Measurements from ENCODE around the gene FLNC. TPM values are rescaled to one million over a fixed set of nuclear protein-coding genes. Genes with fewer than 3 reads are reported as not detected.

The FLNC gene
- total RNA-seq, 1 donor from 2014 or later = 54.0 TPM

- H3K4me3 Mint-ChIP-seq = no peak overlapping the region
- no peak for DNase-seq (ENCODE audit: extremely low spot score, unreplicated experiment)
- no peak overlapping the region for H3K27ac Mint-ChIP-seq
- no peaks in the 10 kb centered on the region for H3K9me3 Mint-ChIP-seq
- H3K36me3 Mint-ChIP-seq = no peaks in the 10 kb centered on the region
- no peaks in the 10 kb centered on the region for H3K27me3 Mint-ChIP-seq
- peak; percentile 80 for TF ChIP-seq CTCF (conservative IDR thresholded peaks at IDR 0.05)
- no peaks in the 10 kb centered on the region for H3K4me1 Mint-ChIP-seq (ENCODE audit: unreplicated experiment)
Observed at GRCh38 chr7:128841921-128842673, 11.9 kb downstream of the FLNC start.

- DNase-seq (ENCODE audit: extremely low spot score, unreplicated experiment) = no peak
- Mint-ChIP-seq H3K36me3 (no peaks in the 10 kb centered on the region), H3K27ac (no peak overlapping the region), H3K4me3 (no peak overlapping the region), H3K9me3 (no peaks in the 10 kb centered on the region), H3K4me1 (ENCODE audit: unreplicated experiment) (no peaks in the 10 kb centered on the region), H3K27me3 (no peaks in the 10 kb centered on the region)
- no peak for TF ChIP-seq CTCF (conservative IDR thresholded peaks at IDR 0.05)
Observed at GRCh38 chr7:128842674-128843641, 12.8 kb downstream of the FLNC start.

- no peak overlapping the region for H3K27ac Mint-ChIP-seq
- no peaks in the 10 kb centered on the region for H3K27me3 Mint-ChIP-seq
- H3K9me3 Mint-ChIP-seq = no peaks in the 10 kb centered on the region
- DNase-seq (ENCODE audit: extremely low spot score, unreplicated experiment) = no peak
- H3K36me3 Mint-ChIP-seq = no peaks in the 10 kb centered on the region
- H3K4me3 Mint-ChIP-seq = no peak overlapping the region
- TF ChIP-seq CTCF (conservative IDR thresholded peaks at IDR 0.05) = no peak
- H3K4me1 Mint-ChIP-seq (ENCODE audit: unreplicated experiment) = no peaks in the 10 kb centered on the region
Observed at GRCh38 chr7:128843938-128844621, 13.9 kb downstream of the FLNC start.

GRCh38 chr7:128844777-128845311 is 14.6 kb downstream of the FLNC start:
- DNase-seq (ENCODE audit: extremely low spot score, unreplicated experiment) = no peak
- Mint-ChIP-seq H3K4me1 (ENCODE audit: unreplicated experiment) (no peaks in the 10 kb centered on the region), H3K36me3 (no peaks in the 10 kb centered on the region), H3K27ac (no peak overlapping the region), H3K27me3 (no peaks in the 10 kb centered on the region), H3K4me3 (no peak overlapping the region), H3K9me3 (no peaks in the 10 kb centered on the region)
- TF ChIP-seq CTCF (conservative IDR thresholded peaks at IDR 0.05) = no peak

- no peak for DNase-seq (ENCODE audit: extremely low spot score, unreplicated experiment)
- no peak overlapping the region for H3K27ac Mint-ChIP-seq
- H3K4me1 Mint-ChIP-seq (ENCODE audit: unreplicated experiment) = no peaks in the 10 kb centered on the region
- TF ChIP-seq CTCF (conservative IDR thresholded peaks at IDR 0.05) = no peak
- no peaks in the 10 kb centered on the region for H3K27me3 Mint-ChIP-seq
- H3K9me3 Mint-ChIP-seq = no peaks in the 10 kb centered on the region
- H3K4me3 Mint-ChIP-seq = no peak overlapping the region
- no peaks in the 10 kb centered on the region for H3K36me3 Mint-ChIP-seq
Observed at GRCh38 chr7:128845475-128845874, 15.3 kb downstream of the FLNC start.
